HK-2 (cell line): ENCODE measurements around the gene SLC3A2.
A peak's percentile ranks its signal among the peaks of the same experiment; 100 is the strongest.

ENCODE experiments used
- DNase-seq: peaks from one replicate; pipeline ENCODE4 v3.0.0-alpha.2; 2018; ENCODE audit not compliant: unreplicated experiment

SLC3A2 gene

GRCh38 chr11:62880231-62880802 lies 379 bp upstream of the SLC3A2 start:
- DNase-seq: peak; percentile 36

- peak; percentile 89 for DNase-seq
These were observed 1.1 kb downstream of the SLC3A2 start for GRCh38 chr11:62881579-62882430.

GRCh38 chr11:62882431-62882749 lies 1.7 kb downstream of the SLC3A2 start:
- DNase-seq: no peak

- no peak for DNase-seq
These were observed 2.2 kb downstream of the SLC3A2 start for GRCh38 chr11:62882788-62883501.

- DNase-seq: no peak
These were observed 3.0 kb downstream of the SLC3A2 start for GRCh38 chr11:62883673-62884072.

- no peak for DNase-seq
These were observed 4.5 kb downstream of the SLC3A2 start for GRCh38 chr11:62885137-62885750.

GRCh38 chr11:62888406-62888805 lies 7.7 kb downstream of the SLC3A2 start:
- no peak for DNase-seq

GRCh38 chr11:62889126-62889483 lies 8.4 kb downstream of the SLC3A2 start:
- DNase-seq: no peak

GRCh38 chr11:62889484-62890437 lies 9.1 kb downstream of the SLC3A2 start:
- peak; percentile 25 for DNase-seq

- DNase-seq: no peak
These were observed 11.6 kb downstream of the SLC3A2 start for GRCh38 chr11:62892077-62892922.

- no peak for DNase-seq
These were observed 14.8 kb downstream of the SLC3A2 start for GRCh38 chr11:62895501-62895900.

- no peak for DNase-seq
These were observed 15.4 kb downstream of the SLC3A2 start for GRCh38 chr11:62896049-62896448.

GRCh38 chr11:62897311-62897710 lies 16.6 kb downstream of the SLC3A2 start:
- no peak for DNase-seq

GRCh38 chr11:62898027-62898426 lies 17.3 kb downstream of the SLC3A2 start:
- no peak for DNase-seq

GRCh38 chr11:62902932-62903331 lies 22.2 kb downstream of the SLC3A2 start:
- DNase-seq: no peak

- no peak for DNase-seq
These were observed 24.6 kb downstream of the SLC3A2 start for GRCh38 chr11:62905296-62905695.

GRCh38 chr11:62905927-62906531 lies 25.3 kb downstream of the SLC3A2 start:
- DNase-seq: peak; percentile 73

- no peak for DNase-seq
These were observed 27.9 kb downstream of the SLC3A2 start for GRCh38 chr11:62908468-62909072.

- peak; percentile 55 for DNase-seq
These were observed 28.6 kb downstream of the SLC3A2 start for GRCh38 chr11:62909107-62909894.
